Central memory CD8-positive, alpha-beta T cell (primary cell): ENCODE data around the gene MRPL21.

ENCODE experiments used
- ATAC-seq: fragments of 150-1000 bp; cut with Tn5 transposase; replicated peaks from 2 replicates; pipeline ENCODE4 v1.10.0; 2022; ENCODE audit warnings: mild to moderate bottlenecking, moderate FRiP score, moderate number of reproducible peaks; ENCODE audit not compliant: poor library complexity, severe bottlenecking; ENCODE audit errors: extremely low read depth
- DNase-seq, 2 donors: peaks; one replicate each; pipeline ENCODE4 v3.0.0; 2021; ENCODE audit warnings: low spot score in 2 of 2
- H3K27ac Mint-ChIP-seq: one replicate; pipeline ENCODE4 v1.8.0; 2022; ENCODE audit warnings: low read depth, mild to moderate bottlenecking, moderate library complexity, mixed read lengths
- H3K27me3 Mint-ChIP-seq: one replicate; pipeline ENCODE4 v1.8.0; 2022; ENCODE audit warnings: mixed read lengths
- H3K36me3 Mint-ChIP-seq: one replicate; pipeline ENCODE4 v1.8.0; 2022; ENCODE audit warnings: mild to moderate bottlenecking, moderate library complexity, mixed read lengths; ENCODE audit not compliant: insufficient read depth
- H3K4me1 Mint-ChIP-seq: one replicate; pipeline ENCODE4 v1.8.0; 2022; ENCODE audit warnings: mixed read lengths
- H3K4me3 Mint-ChIP-seq: one replicate; pipeline ENCODE4 v1.8.0; 2022; ENCODE audit warnings: mild to moderate bottlenecking, moderate library complexity, mixed read lengths
- H3K9me3 Mint-ChIP-seq: one replicate; pipeline ENCODE4 v1.8.0; 2022; ENCODE audit warnings: mixed read lengths

Gene MRPL21

GRCh38 chr11:68932358-68932757 is 28.7 kb upstream of the MRPL21 start:
- Mint-ChIP-seq H3K4me1 (no peaks in the 10 kb centered on the region), H3K36me3 (peaks cover 12% of the 10 kb centered on the region), H3K9me3 (no peaks in the 10 kb centered on the region), H3K27ac (peak overlapping the region; percentile 6), H3K4me3 (no peak overlapping the region), H3K27me3 (no peaks in the 10 kb centered on the region)
- no peak for ATAC-seq
- DNase-seq, result no peak

DNA sequence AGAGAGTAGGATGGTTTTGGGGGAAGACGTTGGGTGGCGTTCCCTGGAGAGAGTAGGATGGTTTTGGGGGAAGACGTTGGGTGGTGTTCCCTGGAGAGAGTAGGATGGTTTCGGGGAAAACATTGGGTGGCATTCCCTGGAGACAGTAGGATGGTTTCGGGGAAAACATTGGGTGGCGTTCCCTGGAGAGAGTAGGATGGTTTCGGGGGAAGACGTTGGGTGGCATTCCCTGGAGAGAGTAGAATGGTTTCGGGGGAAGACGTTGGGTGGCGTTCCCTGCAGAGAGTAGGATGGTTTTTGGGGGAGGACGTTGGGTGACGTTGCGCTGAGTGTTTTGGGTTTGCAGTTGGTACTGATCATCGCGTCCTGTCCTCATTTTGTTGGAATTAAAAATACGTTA is 28.3 kb upstream of the MRPL21 start:
- Mint-ChIP-seq H3K36me3 (peaks cover 13% of the 10 kb centered on the region), H3K4me3 (no peak overlapping the region), H3K4me1 (no peaks in the 10 kb centered on the region), H3K27me3 (no peaks in the 10 kb centered on the region), H3K9me3 (no peaks in the 10 kb centered on the region), H3K27ac (peak overlapping the region; percentile 6)
- ATAC-seq, result no peak
- DNase-seq, result no peak

DNA sequence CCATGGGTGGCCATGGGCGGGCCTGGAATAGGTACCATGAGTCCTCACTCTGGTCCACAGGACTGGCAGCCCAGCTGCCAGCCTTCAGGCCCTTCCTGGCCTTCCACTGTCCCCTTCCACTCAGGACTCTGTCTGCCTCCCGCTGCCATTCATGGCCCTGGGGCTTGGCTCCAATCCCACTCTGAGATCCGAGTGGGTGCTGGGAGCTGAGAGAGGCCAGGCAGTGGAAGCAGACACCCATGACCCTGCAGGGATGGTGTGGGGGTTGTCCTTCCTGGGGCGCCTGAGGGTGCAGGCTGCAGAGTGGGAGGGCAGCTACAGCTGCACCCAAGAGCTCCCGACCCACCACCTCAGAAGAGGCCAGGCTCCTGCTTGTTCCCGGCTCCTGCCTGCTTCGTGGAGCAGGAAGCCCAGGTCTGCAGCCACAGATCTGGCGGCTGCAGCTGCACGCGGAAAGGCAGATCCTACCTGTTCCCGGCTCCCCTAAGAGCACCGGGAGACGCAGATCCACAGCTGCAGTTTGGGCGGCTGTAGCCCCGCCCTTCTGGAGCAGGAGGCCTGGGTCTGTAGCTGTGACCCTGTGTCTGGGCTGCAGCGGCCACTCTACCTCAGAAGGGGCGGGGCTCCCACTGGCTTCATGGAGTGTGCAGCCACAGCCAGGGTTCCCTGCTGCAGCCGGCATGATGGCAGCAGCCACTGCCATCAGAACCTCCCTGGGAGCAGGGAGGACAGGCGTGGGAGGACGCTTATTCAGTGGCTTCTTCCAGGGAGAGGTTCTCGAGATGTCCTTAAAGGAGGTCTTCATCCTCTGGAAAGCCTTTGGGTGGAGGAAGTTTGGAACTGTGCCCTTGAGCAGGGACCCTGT is 27.6 kb upstream of the MRPL21 start:
- no peak for DNase-seq
- peaks cover 16% of the 10 kb centered on the region for H3K36me3 Mint-ChIP-seq
- no peaks in the 10 kb centered on the region for H3K9me3 Mint-ChIP-seq
- peak overlapping the region; percentile 6 for H3K27ac Mint-ChIP-seq
- ATAC-seq, result no peak
- H3K4me1 Mint-ChIP-seq, result no peaks in the 10 kb centered on the region
- H3K27me3 Mint-ChIP-seq, result no peaks in the 10 kb centered on the region
- no peak overlapping the region for H3K4me3 Mint-ChIP-seq

GRCh38 chr11:68929706-68930570 is 26.3 kb upstream of the MRPL21 start:
- DNase-seq (no peak), ATAC-seq (no peak)
- peaks cover 7% of the 10 kb centered on the region for H3K9me3 Mint-ChIP-seq
- H3K4me1 Mint-ChIP-seq, result no peaks in the 10 kb centered on the region
- H3K36me3 Mint-ChIP-seq, result peaks cover 24% of the 10 kb centered on the region
- no peaks in the 10 kb centered on the region for H3K27me3 Mint-ChIP-seq
- H3K4me3 Mint-ChIP-seq, result no peak overlapping the region
- H3K27ac Mint-ChIP-seq, result no peak overlapping the region

DNA sequence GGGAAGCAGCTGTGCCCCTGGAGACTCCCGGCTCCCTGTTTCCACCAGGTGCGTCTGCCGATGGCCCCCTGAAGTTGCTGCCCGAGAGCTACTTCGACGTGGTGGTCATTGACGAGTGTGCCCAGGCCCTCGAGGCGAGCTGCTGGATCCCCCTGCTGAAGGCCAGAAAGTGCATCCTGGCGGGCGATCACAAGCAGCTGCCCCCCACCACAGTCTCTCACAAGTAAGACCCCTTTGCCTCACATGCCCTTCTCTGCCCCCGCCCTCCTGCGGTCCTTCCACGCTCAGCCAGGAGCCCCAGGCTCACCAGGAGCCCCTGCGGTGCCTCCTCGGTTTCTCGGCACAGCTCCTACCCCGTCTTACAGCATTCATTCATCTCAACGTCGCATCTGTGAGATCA is 25.5 kb upstream of the MRPL21 start:
- ATAC-seq (no peak), DNase-seq (no peak)
- Mint-ChIP-seq H3K4me1 (no peaks in the 10 kb centered on the region), H3K4me3 (no peak overlapping the region), H3K36me3 (peaks cover 27% of the 10 kb centered on the region), H3K27ac (no peak overlapping the region), H3K9me3 (peaks cover 7% of the 10 kb centered on the region), H3K27me3 (no peaks in the 10 kb centered on the region)

DNA sequence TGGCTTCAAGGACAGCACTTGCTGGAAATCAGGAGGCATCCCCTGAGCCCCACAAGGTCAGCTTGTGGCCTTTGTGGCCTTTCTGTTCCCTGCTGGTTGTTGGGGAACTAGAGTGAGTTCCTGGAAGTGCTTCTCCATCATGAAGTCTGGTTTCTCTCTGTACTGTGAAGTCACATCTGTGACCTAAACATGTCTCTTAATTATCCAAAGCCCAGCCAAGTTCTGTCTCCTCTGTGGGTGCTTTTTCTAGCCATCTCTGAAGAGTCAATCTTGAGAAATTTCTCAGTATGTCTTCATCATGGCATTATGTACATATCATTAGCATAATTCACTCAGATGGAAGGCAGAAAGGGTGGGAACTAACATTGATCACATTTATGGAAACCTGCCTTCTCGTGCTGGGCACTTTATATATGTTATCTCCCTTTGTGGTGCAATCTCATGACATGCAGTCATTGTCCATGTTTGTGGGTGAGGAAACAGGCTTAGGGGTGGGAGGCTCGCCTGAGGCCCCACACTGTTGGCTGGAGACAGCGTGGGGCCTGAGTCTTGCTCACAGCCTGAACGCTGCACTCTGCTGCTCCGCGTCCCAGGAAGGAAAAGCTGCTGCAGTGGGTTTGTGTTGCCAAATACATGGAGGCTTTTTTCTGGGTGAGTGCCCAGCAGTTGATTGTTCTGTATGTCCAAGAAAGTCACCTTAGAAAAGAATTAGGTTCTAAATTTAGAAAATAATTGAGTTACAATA is 24.7 kb upstream of the MRPL21 start:
- peaks cover 7% of the 10 kb centered on the region for H3K9me3 Mint-ChIP-seq
- H3K4me3 Mint-ChIP-seq, result no peak overlapping the region
- H3K4me1 Mint-ChIP-seq, result no peaks in the 10 kb centered on the region
- H3K36me3 Mint-ChIP-seq, result peaks cover 30% of the 10 kb centered on the region
- no peak for DNase-seq
- no peaks in the 10 kb centered on the region for H3K27me3 Mint-ChIP-seq
- ATAC-seq, result no peak
- no peak overlapping the region for H3K27ac Mint-ChIP-seq

DNA sequence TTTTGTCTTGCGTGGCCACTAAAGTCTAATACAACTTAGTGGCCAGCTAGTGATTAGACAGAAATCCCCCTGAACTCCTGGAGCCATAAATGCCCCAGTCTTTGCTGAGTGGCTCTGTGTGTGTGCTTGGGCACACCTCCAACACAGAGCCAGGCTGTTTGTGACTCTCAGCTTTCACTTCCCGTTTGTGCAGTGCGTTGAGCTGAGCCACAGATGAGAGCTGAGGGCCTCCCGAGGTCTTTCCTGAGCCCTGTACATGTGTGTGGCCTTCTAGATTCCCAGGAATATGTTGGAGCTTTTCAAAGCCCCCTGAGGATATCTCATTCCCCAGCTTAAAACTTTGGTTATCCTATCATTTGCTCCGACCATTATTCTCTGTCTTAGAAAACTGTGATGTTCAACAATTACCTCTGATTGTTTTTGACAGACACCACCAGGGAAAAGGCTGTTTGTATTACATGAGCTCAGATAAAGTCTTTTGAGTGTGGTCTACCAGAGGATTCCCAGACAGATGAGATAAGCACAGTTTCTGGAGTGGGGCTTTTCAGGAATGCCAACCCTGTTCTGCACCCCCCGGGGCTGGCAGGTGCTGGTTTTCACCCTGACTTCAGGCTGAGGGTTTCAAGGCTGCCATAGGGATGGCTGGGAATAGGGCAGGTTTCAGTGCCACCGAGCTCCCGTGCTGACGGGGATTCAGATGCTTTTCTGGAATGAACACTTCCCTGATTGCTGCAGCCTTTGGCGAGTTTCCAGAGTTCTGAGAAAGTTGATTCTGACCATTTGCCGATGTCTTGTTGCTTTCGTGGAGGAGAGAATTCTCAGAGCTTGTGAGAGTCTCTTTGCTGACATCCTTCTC is 23.9 kb upstream of the MRPL21 start:
- DNase-seq, result no peak
- peaks cover 30% of the 10 kb centered on the region for H3K36me3 Mint-ChIP-seq
- peaks cover 7% of the 10 kb centered on the region for H3K9me3 Mint-ChIP-seq
- no peak overlapping the region for H3K27ac Mint-ChIP-seq
- no peak overlapping the region for H3K4me3 Mint-ChIP-seq
- no peak for ATAC-seq
- no peaks in the 10 kb centered on the region for H3K27me3 Mint-ChIP-seq
- no peaks in the 10 kb centered on the region for H3K4me1 Mint-ChIP-seq

DNA sequence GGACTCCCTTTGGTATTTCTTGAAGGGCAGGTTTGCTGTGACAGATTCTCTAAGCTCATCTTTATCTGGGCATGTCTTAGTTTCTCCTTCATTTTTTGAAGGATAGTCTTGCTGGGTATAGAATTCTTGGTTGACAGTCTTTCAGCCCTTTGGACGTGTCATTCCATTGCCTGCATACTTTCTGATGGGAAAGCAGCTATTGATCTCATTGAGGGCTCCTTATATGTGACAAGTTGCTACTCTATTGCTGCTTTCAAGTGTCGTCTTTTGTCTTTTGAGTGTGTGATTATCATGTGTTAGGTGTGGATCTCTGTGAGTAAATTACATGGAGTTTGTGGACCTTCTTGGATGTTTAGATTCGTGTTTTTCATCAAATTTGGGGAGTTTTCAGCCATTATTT is 22.0 kb upstream of the MRPL21 start:
- Mint-ChIP-seq H3K9me3 (peaks cover 7% of the 10 kb centered on the region), H3K27me3 (no peaks in the 10 kb centered on the region), H3K4me1 (no peaks in the 10 kb centered on the region), H3K36me3 (peaks cover 40% of the 10 kb centered on the region), H3K4me3 (no peak overlapping the region), H3K27ac (no peak overlapping the region)
- ATAC-seq, result no peak
- DNase-seq, result no peak

- Mint-ChIP-seq H3K27ac (no peak overlapping the region), H3K9me3 (peaks cover 7% of the 10 kb centered on the region), H3K4me1 (no peaks in the 10 kb centered on the region), H3K27me3 (no peaks in the 10 kb centered on the region), H3K4me3 (no peak overlapping the region), H3K36me3 (peaks cover 47% of the 10 kb centered on the region)
- DNase-seq (no peak), ATAC-seq (no peak)
These were observed 20.7 kb upstream of the MRPL21 start for GRCh38 chr11:68924073-68924925.

- Mint-ChIP-seq H3K27ac (no peak overlapping the region), H3K4me3 (no peak overlapping the region), H3K36me3 (peaks cover 54% of the 10 kb centered on the region), H3K9me3 (peaks cover 7% of the 10 kb centered on the region), H3K27me3 (no peaks in the 10 kb centered on the region), H3K4me1 (no peaks in the 10 kb centered on the region)
- ATAC-seq, result no peak
- DNase-seq, result no peak
These were observed 20.0 kb upstream of the MRPL21 start for GRCh38 chr11:68923614-68924013.

- no peak overlapping the region for H3K27ac Mint-ChIP-seq
- no peak overlapping the region for H3K4me3 Mint-ChIP-seq
- ATAC-seq (no peak), DNase-seq (no peak)
- H3K9me3 Mint-ChIP-seq, result no peaks in the 10 kb centered on the region
- H3K4me1 Mint-ChIP-seq, result no peaks in the 10 kb centered on the region
- no peaks in the 10 kb centered on the region for H3K27me3 Mint-ChIP-seq
- peaks cover 81% of the 10 kb centered on the region for H3K36me3 Mint-ChIP-seq
These were observed 12.8 kb upstream of the MRPL21 start for GRCh38 chr11:68916439-68916838.
